Small intestine (tissue), 7 donors: ENCODE results near the gene XYLT1. TPM values are rescaled to one million over a fixed set of nuclear protein-coding genes. Genes with fewer than 3 reads are reported as not detected.

Experiments
- DNase-seq, 2 donors: peaks; one replicate each; pipeline versions ENCODE4 v3.0.0 to v3.0.0-alpha.2; 2013
- FAIRE-seq: peaks from 2 replicates; lab custom pipeline; 2012; peaks lifted over from hg19 to GRCh38; lab: Jason Lieb, UNC
- H3K27ac ChIP-seq, 3 donors: one replicate each; pipeline ENCODE4 v1.5.1; 2013; ENCODE audit warnings: low read length in 2 of 3, mild to moderate bottlenecking in 2 of 3, control low read depth in 1 of 3, inconsistent platforms in 1 of 3, low read depth in 1 of 3, moderate library complexity in 1 of 3
- H3K27me3 ChIP-seq, 3 donors: one replicate each; pipeline ENCODE4 v1.6.1; 2013; ENCODE audit warnings: low read length in 3 of 3, inconsistent platforms in 1 of 3; ENCODE audit not compliant: control insufficient read depth in 3 of 3, insufficient read depth in 3 of 3
- H3K36me3 ChIP-seq, 3 donors: one replicate each; pipeline ENCODE4 v1.6.1; 2013; ENCODE audit warnings: low read length in 3 of 3, inconsistent platforms in 1 of 3, low read depth in 1 of 3, mild to moderate bottlenecking in 1 of 3, moderate library complexity in 1 of 3; ENCODE audit not compliant: control insufficient read depth in 3 of 3, insufficient read depth in 2 of 3
- H3K4me1 ChIP-seq, 3 donors: one replicate each; pipeline ENCODE4 v1.6.1; 2013; ENCODE audit warnings: low read length in 2 of 3, inconsistent platforms in 1 of 3, low read depth in 1 of 3, mild to moderate bottlenecking in 1 of 3, moderate library complexity in 1 of 3; ENCODE audit not compliant: control insufficient read depth in 3 of 3, insufficient read depth in 2 of 3
- H3K4me3 ChIP-seq, 3 donors: one replicate each; pipeline ENCODE4 v1.5.1; 2013; ENCODE audit warnings: low read length in 3 of 3, control low read depth in 1 of 3, inconsistent platforms in 1 of 3, low read depth in 1 of 3, mild to moderate bottlenecking in 1 of 3, moderate library complexity in 1 of 3
- H3K9me3 ChIP-seq, 2 donors: one replicate each; pipeline ENCODE4 v1.6.1; 2013; ENCODE audit warnings: low read depth in 1 of 2, low read length in 1 of 2; ENCODE audit not compliant: control insufficient read depth in 2 of 2, insufficient read depth in 1 of 2
- WGBS, 3 donors: extraction: QIAGEN DNeasy Blood & Tissue Kit; methylation state at CpG; one replicate each; pipeline ENCODE4 v1.1.7; 2013; 5-methylcytosine and 5-hydroxymethylcytosine counted together
- polyA plus RNA-seq, 4 donors: library from polyadenylated mRNA; stranded (reverse) in 3 of 4; unstranded in 1 of 4; fragments of 200-250 nt in 3 of 4; fragments of 120-200 nt in 1 of 4; gene quantifications; one replicate each; pipeline versions ENCODE4 v1.2.1 to v1.2.3, GENCODE V29; 2013
- donor health status: healthy with polysubstance abuse.
- donor health status: control.
- donor health status: control.
- donor health status: Bipolar disorder and iron deficiency.
- donor health status: healthy.

XYLT1 gene
- polyA plus RNA-seq, 4 donors: 1.9 to 11.2 (median 4.1) TPM

- H3K36me3 ChIP-seq: no peaks in the 10 kb centered on the region
- no peaks in the 10 kb centered on the region for H3K27me3 ChIP-seq
- DNase-seq (peak in 1 of 2 donors; percentile 20), FAIRE-seq (no peak)
- H3K4me1 ChIP-seq: no peaks in the 10 kb centered on the region
- WGBS, 3 donors: 78 to 90% (median 81%) methylated on average over 2 of the region's 2 CpGs
- H3K9me3 ChIP-seq: no peaks in the 10 kb centered on the region
- no peak overlapping the region for H3K27ac ChIP-seq
- H3K4me3 ChIP-seq: no peak overlapping the region
Observed at GRCh38 chr16:17101646-17102045, 369.1 kb downstream of the XYLT1 start.

DNA sequence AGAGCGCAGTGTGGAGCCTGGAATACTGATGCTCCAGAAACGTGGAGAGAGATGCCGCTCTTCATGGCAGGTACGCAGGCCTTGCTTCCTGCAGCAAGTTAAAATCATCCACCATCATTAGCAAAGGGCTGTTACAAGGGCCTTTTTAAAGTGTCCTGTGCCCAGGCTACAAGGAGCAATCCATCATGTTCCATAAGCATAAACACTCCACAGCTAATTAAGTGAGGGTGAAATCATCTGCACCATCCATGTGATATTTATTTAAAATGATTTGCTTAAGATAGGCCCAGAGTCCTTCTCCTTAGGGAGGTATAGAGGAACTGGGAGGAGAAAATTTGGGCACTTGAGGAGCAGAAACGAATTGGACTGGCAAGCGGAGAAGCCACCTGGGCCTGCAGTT, 372.1 kb downstream of the XYLT1 start:
- Histone ChIP-seq H3K4me1 (no peaks in the 10 kb centered on the region), H3K27ac (no peak overlapping the region), H3K36me3 (no peaks in the 10 kb centered on the region), H3K9me3 (no peaks in the 10 kb centered on the region), H3K27me3 (no peaks in the 10 kb centered on the region), H3K4me3 (no peak overlapping the region)
- DNase-seq (no peak), FAIRE-seq (no peak)
- 91 to 95% (median 92%) methylated on average over 6 of the region's 6 CpGs for WGBS, 3 donors

DNA sequence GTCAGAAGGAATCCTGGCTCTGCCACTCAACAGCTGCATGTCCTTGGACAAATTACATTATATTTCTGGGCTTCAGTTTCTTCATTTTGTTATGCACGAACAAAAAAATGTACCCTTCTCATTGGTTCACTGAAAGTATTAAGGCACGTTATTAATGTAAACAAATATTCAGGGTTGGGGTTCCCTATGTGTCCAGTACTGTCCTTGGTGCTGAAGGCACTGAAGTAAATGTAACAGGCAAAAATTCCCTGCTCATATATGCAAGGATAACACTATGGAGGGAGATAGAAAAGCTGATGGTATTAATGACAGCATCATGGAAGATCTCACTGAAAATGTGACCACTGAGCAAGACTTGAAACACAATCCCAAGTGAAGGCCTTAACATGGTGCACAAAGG, 386.6 kb downstream of the XYLT1 start:
- H3K9me3 ChIP-seq: no peaks in the 10 kb centered on the region
- H3K36me3 ChIP-seq: no peaks in the 10 kb centered on the region
- H3K27ac ChIP-seq: no peak overlapping the region
- no peak for DNase-seq
- no peaks in the 10 kb centered on the region for H3K27me3 ChIP-seq
- H3K4me1 ChIP-seq: no peaks in the 10 kb centered on the region
- no peak overlapping the region for H3K4me3 ChIP-seq
- FAIRE-seq: no peak
- 47 to 54% (median 49%) methylated on average over 2 of the region's 2 CpGs for WGBS, 3 donors

GRCh38 chr16:17083628-17084027, 387.1 kb downstream of the XYLT1 start:
- H3K27ac ChIP-seq: no peak overlapping the region
- H3K36me3 ChIP-seq: no peaks in the 10 kb centered on the region
- no peak for DNase-seq
- H3K4me3 ChIP-seq: no peak overlapping the region
- 14 to 20% (median 20%) methylated on average over 1 of the region's 1 CpG for WGBS, 3 donors
- no peaks in the 10 kb centered on the region for H3K4me1 ChIP-seq
- no peaks in the 10 kb centered on the region for H3K27me3 ChIP-seq
- no peak for FAIRE-seq
- H3K9me3 ChIP-seq: no peaks in the 10 kb centered on the region

GRCh38 chr16:17082095-17082882, 388.5 kb downstream of the XYLT1 start:
- 67 to 77% (median 77%) methylated on average over 7 of the region's 7 CpGs for WGBS, 3 donors
- Histone ChIP-seq H3K36me3 (no peaks in the 10 kb centered on the region), H3K4me3 (no peak overlapping the region), H3K27me3 (no peaks in the 10 kb centered on the region), H3K4me1 (no peaks in the 10 kb centered on the region), H3K9me3 (no peaks in the 10 kb centered on the region), H3K27ac (no peak overlapping the region)
- DNase-seq (no peak), FAIRE-seq (no peak)

GRCh38 chr16:17080105-17080504, 390.7 kb downstream of the XYLT1 start:
- Histone ChIP-seq H3K27me3 (no peaks in the 10 kb centered on the region), H3K4me3 (no peak overlapping the region), H3K4me1 (no peaks in the 10 kb centered on the region), H3K9me3 (no peaks in the 10 kb centered on the region), H3K27ac (no peak overlapping the region), H3K36me3 (no peaks in the 10 kb centered on the region)
- 76 to 92% (median 76%) methylated on average over 1 of the region's 1 CpG for WGBS, 3 donors
- DNase-seq (no peak), FAIRE-seq (no peak)

GRCh38 chr16:17078931-17079631, 391.7 kb downstream of the XYLT1 start:
- Histone ChIP-seq H3K4me3 (no peak overlapping the region), H3K9me3 (no peaks in the 10 kb centered on the region), H3K27ac (no peak overlapping the region), H3K4me1 (no peaks in the 10 kb centered on the region), H3K27me3 (no peaks in the 10 kb centered on the region), H3K36me3 (no peaks in the 10 kb centered on the region)
- FAIRE-seq: no peak
- 56 to 76% (median 70%) methylated on average over 5 of the region's 5 CpGs for WGBS, 3 donors
- DNase-seq: no peak

- FAIRE-seq (no peak), DNase-seq (no peak)
- 86 to 93% (median 91%) methylated on average over 5 of the region's 5 CpGs for WGBS, 3 donors
- no peaks in the 10 kb centered on the region for H3K4me1 ChIP-seq
- no peaks in the 10 kb centered on the region for H3K9me3 ChIP-seq
- H3K36me3 ChIP-seq: no peaks in the 10 kb centered on the region
- no peaks in the 10 kb centered on the region for H3K27me3 ChIP-seq
- no peak overlapping the region for H3K4me3 ChIP-seq
- H3K27ac ChIP-seq: no peak overlapping the region
Observed at GRCh38 chr16:17076818-17077498, 393.8 kb downstream of the XYLT1 start.
